Hematopoietic multipotent progenitor cell treated with erythropoietin and hydrocortisone succinate and interleukin-3 and kit ligand, for 4 days (in vitro differentiated cells): Measurements from ENCODE around the gene RBX1.
"Not testable (repeated sequence)": the region's sequence is repeated elsewhere in the genome, so short reads cannot be mapped to it uniquely, and the experiment has no call there.

ENCODE experiments used
- DNase-seq: peaks from one replicate; pipeline ENCODE4 v3.0.0-alpha.2; 2015

RBX1 gene

GRCh38 chr22:40973144-40973543 is 22.0 kb downstream of the RBX1 start:
- no peak for DNase-seq

- no peak for DNase-seq
Observed at GRCh38 chr22:40975366-40975765, 24.2 kb downstream of the RBX1 start.

DNA sequence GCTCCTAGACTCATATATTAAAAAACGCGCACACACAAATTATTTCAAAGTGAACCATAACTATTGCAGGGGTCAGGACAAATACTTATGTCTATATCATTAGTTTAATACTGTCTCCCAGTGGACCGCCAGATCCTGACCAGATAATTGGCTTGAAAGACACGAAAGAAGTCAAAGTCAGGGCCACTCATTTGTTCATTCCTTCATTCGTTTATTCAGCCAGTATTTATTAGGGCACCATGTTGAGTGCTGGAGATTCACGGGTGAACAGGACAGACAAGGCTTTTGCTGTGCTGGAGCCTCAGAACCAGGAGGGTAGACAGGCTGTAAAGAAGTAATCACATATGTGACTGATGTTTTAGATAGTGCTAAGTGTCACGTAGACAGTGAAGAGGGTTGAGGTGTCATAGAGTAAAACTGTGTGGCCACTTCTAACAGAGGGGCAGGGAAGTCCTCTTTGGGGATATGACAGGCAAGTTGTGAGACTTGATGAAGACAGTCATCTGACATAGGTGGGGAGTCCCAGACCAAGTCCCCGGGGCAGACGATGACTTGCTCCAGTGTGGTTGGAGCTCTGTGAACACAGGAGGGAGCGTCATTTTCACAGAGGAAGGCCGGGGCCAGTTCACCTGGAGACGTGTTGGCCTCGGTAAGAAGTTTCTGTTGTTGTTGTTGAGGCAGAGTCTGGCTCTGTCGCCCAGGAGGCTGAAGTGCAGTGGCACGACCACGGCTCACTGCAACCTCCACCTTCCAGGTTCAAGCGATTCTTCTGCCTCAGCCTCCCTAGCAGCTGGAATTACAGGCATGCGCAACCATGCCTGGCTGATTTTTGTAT is 25.9 kb downstream of the RBX1 start:
- no peak for DNase-seq

- no peak for DNase-seq
Observed at GRCh38 chr22:40979198-40979597, 28.0 kb downstream of the RBX1 start.

- no peak for DNase-seq
Observed at GRCh38 chr22:40979871-40980270, 28.7 kb downstream of the RBX1 start.

GRCh38 chr22:40982482-40983385 is 31.6 kb downstream of the RBX1 start:
- DNase-seq: no peak

DNA sequence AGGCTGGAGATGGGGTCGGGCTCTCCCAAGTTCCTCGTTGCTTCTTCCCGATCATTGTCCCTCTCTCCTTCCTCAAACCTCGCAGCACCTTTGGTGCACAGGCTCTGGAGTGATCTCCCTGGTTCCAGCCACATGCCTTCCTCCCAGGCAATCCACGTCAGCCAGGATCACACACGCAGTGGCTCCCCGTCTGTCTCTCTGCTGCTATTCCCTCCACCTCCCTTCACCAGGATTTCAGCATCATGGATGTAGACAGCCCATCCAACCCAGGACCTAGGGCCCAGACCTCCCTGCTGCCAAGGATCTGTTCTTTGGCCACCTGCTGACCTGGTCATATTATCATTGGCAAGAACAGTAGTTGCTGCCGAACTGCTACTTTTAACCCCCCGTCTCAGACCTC is 40.1 kb downstream of the RBX1 start:
- DNase-seq: no peak

GRCh38 chr22:40995821-40996220 is 44.6 kb downstream of the RBX1 start:
- DNase-seq: no peak

DNA sequence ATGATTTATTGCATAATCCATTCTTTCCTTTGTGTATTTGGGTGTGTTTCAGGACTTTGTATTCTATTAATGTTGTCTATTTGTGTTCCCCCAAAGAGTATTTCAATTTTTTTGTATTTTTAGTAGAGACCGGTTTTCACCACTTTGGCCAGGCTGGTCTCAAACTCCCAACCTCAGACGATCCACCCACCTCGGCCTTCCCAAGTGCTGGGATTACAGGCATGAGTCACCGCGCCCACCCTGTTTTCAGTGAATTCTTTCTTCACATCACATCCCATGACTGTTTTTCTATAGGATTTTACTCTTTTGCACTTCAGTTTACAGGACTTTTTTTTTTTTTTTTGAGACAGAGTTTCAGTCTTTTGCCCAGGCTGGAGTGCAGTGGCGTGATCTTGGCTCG is 46.3 kb downstream of the RBX1 start:
- no peak for DNase-seq

DNA sequence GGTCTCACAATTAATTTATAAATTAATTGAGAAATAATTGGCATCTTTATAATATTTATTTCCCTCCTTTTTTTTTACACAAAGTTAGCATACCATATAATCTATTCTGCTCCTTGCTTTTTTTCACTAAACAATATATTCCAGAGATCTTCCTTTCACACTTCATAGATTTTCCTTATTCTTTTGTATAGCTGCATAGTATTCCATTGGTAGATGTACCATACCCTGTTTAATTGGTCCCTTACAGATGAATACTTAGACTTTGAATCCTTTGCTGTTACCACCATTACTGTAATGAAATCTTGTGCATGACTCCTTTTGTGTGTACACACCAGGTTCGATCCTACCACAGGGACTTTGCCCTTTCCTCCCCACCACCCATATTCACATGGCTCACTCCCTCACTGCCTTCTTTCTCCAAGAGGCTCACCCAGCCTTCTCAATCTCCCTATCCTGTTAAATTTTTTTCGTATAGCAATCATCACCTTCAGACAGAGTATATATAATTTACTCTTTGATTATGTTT is 48.9 kb downstream of the RBX1 start:
- DNase-seq: no peak

DNA sequence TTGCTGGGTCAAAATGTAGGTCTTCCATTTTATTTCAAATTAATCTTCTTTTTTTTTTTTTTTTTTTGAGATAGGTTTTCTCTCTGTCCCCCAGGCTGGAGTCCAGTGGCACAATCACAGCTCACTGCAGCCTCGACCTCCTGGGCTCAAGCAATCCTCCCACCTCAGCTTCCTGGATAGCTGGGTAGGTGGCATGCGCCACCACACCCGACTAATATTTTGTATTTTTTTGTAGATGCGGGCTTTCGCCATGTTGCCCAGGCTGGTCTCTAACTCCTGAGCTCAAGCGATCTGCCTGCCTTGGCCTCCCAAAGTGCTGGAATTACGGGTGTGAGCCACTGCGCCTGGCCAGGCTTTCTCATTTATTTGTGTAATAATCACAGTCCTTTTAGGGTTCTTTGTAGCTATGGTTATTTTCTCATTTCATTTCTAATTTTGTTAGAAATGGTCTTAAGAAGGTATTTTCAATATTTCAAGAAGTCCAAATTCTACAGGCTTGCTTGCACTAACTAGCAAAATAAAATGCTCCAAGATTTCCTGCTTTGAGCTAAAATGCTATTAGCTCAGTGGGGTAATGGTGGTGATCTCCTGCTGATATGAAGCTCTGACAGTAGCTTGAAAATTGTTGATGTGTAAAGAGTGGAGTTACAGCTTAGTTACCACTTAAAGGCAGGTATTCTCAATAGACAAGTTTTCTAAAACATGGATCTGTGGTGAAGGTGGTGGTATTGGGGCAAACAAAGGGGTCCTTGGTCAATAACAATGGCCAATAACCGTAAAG is 50.0 kb downstream of the RBX1 start:
- no peak for DNase-seq

GRCh38 chr22:41001722-41002122 is 50.5 kb downstream of the RBX1 start:
- no peak for DNase-seq

DNA sequence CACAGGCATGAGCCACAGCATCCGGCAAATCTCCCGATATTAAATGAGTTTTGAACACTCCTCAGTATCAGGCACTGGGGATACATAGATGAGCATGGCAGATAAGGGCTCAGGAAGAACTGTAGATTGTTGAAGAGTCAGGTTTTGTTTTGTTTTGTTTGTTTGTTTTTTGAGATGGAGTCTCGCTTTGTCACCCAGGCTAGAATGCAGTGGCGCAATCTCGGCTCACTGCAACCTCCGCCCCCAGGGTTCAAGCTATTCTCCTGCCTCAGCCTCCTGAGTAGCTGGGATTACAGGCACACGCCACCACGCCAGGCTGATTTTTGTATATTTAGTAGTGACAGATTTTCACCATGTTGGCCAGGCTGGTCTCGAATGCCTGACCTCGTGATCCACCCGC is 51.2 kb downstream of the RBX1 start:
- DNase-seq: not testable (repeated sequence)

DNA sequence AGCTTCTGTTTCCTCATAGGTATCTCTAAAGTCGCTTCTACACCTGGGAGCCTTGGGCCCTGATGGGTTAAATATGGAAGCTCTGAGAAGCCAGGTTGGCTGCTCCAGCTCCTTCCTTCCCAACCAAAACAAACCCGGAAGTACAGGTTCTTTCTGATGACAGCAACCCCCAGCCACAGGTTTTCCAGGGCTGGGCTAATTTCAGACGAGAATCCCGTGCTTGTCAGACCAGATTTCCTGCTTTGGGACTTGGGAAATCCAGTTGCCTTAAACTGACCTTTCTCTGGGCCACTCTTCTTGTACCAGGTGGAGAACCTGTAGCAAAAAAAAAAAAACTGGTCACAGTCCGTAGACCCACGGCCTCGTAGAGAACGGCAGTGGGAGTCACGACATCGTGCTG is 51.9 kb downstream of the RBX1 start:
- DNase-seq: no peak

DNA sequence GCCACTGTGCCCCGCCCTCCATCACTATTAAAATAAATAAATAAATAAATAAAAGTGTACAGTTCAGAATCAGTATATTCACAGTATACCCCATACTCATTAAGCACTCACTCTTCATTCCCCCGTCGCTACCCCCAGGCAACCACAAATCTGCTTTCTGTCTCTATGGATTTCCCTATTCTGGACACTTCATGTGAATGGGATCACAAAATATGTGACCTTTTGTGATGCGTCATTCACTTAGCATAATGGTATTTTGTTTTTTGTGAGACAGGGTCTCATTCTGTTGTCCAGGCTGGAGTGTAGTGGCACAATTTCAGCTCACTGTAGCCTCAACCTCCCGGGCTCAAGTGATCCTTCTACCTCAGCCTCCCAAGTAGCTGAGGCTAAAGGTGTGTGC is 52.8 kb downstream of the RBX1 start:
- DNase-seq: no peak

GRCh38 chr22:41009222-41009948 is 58.2 kb downstream of the RBX1 start:
- DNase-seq: peak; percentile 35

DNA sequence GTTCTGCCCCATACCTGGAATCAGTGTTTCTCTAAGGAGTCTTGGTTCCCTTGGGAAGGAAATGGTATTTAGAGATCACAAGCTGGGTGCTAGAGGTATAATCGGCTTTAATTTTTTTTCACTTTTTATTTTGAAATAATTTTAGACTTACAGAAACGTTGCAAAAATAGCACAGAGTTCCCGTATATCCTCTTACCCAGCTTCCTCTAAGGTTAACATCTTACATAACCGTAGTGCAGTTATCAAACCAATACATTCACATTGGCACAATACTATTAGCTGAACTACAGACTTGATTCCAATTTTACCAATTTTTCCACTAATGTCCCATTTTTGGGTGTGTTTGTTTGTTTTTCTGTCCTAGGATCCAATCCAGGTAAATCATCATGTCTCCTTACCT is 63.8 kb downstream of the RBX1 start:
- DNase-seq: peak; percentile 32

- DNase-seq: no peak
Observed at GRCh38 chr22:41021061-41021612, 70.0 kb downstream of the RBX1 start.

DNA sequence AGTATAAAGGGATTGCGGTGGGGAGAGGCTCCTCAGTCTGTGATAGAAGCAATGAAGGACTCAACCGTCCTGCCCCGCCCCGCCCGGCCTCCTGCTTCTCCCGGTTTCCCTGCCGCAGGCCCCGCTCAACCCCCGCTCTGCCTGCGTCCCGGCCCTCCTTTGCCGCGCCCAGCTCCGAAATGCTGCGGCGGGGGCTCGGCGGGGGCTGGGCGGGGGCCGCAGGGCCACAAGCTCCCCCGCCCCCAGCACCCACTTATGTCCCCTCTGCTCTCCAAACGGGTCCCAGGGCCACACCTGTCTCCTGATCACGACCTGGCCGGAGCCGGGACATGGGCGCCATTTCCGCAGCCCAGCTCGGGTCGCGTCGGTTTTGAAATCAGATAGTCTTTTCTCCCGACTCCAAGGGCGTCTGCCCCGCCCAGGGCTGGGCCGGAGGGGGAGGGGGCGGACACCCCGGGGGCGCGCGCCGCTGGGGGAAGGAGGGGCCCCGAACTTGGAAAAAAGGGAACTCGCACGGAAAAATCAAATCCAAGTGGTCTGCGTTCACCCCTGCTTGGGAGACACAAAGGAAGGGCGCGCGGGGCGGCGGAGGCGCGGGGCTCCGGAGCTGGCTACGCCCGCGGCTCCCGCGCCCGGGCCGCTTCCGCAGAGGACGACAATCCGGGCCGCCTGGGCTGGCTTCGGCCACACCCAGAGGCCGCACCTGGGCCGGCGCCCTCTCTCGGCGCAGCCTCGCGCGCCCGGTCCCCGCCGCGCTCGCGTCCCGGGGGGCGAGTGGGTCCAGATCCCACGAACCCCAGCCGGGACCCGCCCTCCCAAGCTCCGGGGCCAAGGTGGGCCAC is 70.7 kb downstream of the RBX1 start:
- DNase-seq: peak; percentile 71

DNA sequence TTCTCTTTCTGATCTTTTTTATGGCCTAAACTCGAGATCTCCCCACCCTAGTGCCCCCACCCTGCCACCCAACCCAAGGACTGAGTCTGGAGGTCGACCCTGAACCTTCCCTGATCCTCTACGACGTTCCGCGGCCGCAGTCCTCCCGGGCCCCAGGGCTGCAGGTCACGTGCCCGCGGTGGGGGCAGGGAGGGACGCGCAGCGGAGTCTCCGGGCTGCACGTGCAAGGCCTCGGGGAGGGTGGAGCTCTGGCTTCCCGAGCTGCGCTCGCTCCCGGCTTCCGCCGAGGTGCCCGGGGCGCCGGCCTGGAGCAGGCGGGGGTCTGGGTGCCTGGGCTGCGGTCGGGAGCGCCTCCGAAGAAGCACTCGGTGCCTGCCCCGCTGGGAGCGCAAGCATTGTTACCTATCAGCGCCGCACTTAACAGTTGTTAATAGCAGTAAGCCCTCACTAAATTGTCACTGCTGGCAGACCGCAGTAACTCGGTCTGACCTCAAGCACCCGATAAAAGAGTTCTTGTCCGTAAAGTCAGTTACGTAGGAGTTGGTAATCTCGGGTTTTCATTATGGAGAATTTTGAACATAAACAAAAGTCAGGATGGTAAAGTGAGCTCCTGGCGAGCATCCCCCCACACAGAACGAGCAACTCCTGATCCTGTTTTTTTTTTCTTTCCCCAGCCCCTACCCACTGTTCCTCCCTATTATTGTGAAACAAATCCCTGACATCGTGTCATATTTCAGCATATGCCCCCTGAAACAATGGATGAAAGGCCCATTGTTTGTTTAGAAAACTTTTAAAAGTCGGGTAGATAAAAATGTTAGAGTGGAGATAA is 71.5 kb downstream of the RBX1 start:
- DNase-seq: peak; percentile 90
